SK-N-SH treated with all-trans-retinoic acid at 6 μM for 48 hours (cell line): ENCODE measurements around the gene PLCH2.

Source experiments
- ZNF565 ChIP-seq: fragments of 450-650 bp; formaldehyde crosslinking; conservative IDR thresholded peaks from 2 replicates; pipeline ENCODE4 v1.5.0; 2020; ENCODE audit warnings: low read depth, mild to moderate bottlenecking, moderate library complexity
- ZNF70 ChIP-seq: fragments of 450-650 bp; formaldehyde crosslinking; IDR thresholded peaks from 2 replicates; pipeline ENCODE4 v1.5.0; 2020; ENCODE audit warnings: mild to moderate bottlenecking, moderate library complexity

GRCh38 chr1:2527556-2527860, 51.4 kb downstream of the PLCH2 start:
- no peak for TF ChIP-seq ZNF70 (CRISPR knock-in tag)
- no peak for TF ChIP-seq ZNF565
